Brain microvascular endothelial cell (primary cell): Measurements from ENCODE around the gene CKAP5.

ENCODE experiments used
- DNase-seq: peaks from one replicate; pipeline ENCODE4 v3.0.0-alpha.2; 2020
- H3K27ac ChIP-seq: fragments of 250-450 bp; sonication (Bioruptor Pico); 2 replicates; pipeline ENCODE4 v1.5.1; 2020; ENCODE audit warnings: mild to moderate bottlenecking, moderate library complexity
- H3K27me3 ChIP-seq: fragments of 250-450 bp; sonication (Bioruptor Pico); replicated peaks from 2 replicates; pipeline ENCODE4 v1.5.1; 2020; ENCODE audit warnings: mild to moderate bottlenecking
- H3K36me3 ChIP-seq: fragments of 250-450 bp; sonication (Bioruptor Pico); replicated peaks from 2 replicates; pipeline ENCODE4 v1.5.1; 2020; ENCODE audit warnings: mild to moderate bottlenecking
- H3K4me3 ChIP-seq: 2 replicates; pipeline ENCODE4 v1.5.1; 2011; ENCODE audit warnings: low read depth, mild to moderate bottlenecking, control low read depth, low read length, moderate library complexity
- CTCF ChIP-seq: IDR thresholded peaks from 2 replicates; pipeline ENCODE4 v1.5.1; 2011; ENCODE audit warnings: low read depth, mild to moderate bottlenecking, moderate library complexity, low read length, control low read depth, inconsistent platforms; ENCODE audit errors: missing control alignments
- in situ Hi-C: cut with HindIII; loops from 2 replicates; pipeline ENCODE4 v1.10.0; 2017; ENCODE audit warnings: low sequenced_read_pairs, low pct_ligation_motif_present

Gene CKAP5

DNA sequence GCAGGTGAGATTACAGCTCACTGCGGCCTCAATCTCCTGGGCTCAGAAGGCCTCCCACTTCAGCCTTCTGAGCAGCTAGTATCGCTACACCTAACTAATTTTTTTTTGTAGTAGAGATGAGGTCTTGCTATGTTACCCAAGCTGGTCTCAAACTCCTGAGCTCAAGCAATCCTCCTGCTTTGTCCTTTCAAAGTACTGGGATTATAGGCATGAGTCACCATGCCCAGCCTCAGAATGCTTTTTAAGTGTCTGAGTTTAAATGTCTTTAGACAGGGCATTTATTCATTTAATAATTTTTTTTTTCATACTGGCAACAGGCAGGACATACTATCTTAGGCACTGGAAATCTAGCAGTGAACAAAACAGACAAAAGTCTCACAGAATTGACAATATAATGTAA lies 44.6 kb upstream of the CKAP5 start:
- no peaks in the 10 kb centered on the region for H3K27me3 ChIP-seq
- DNase-seq, result no peak
- H3K4me3 ChIP-seq, result no peak overlapping the region
- in situ Hi-C loops, result no loop called here
- no peak overlapping the region for H3K27ac ChIP-seq
- no peak for TF ChIP-seq CTCF
- H3K36me3 ChIP-seq, result no peaks in the 10 kb centered on the region

GRCh38 chr11:46889689-46890475 lies 43.8 kb upstream of the CKAP5 start:
- in situ Hi-C loops, result no loop called here
- H3K36me3 ChIP-seq, result no peaks in the 10 kb centered on the region
- peak; percentile 71 for DNase-seq
- no peak overlapping the region for H3K4me3 ChIP-seq
- no peak overlapping the region for H3K27ac ChIP-seq
- no peaks in the 10 kb centered on the region for H3K27me3 ChIP-seq
- TF ChIP-seq CTCF, result peak; percentile 86

DNA sequence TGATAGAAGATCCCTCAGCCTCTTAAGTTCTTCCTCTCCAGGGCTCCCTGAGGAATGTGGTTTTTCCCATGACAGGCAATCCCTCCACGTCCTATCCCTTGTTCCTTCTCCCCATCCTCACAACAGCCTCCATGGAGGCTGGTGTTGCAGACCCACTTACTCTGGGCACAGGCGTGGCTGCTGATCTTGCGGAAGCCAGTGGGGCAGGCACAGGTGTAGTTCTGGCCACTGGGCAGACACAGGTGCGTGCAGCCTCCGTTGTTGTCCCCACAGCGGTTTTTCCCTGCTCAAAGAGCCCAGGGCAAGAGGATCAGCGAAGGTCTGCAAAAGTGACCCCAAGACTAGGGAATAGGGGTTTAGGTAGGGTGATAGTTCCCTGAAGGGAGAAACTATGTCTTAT lies 43.2 kb upstream of the CKAP5 start:
- no peaks in the 10 kb centered on the region for H3K36me3 ChIP-seq
- no peak overlapping the region for H3K4me3 ChIP-seq
- in situ Hi-C loops, result no loop called here
- H3K27me3 ChIP-seq, result no peaks in the 10 kb centered on the region
- no peak for TF ChIP-seq CTCF
- H3K27ac ChIP-seq, result no peak overlapping the region
- DNase-seq, result no peak

DNA sequence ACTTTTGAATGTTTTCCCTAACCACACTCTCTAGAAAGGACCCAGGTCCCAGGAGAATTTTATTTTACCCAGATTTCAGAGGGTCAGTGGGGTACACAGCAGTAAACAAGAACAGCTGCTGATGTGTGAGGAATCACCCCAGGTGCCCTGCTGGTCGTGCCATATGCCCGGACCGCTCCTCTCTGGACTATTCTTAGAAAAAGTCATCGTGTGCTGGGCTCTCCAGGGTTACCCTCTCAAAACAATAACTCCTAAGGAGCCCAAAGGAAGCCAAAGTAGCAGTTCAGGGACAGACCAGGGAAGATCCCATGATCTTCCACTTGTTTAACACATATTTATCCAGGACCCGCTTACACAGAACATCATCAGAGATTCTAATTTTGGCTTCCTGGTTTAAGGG lies 42.6 kb upstream of the CKAP5 start:
- no peaks in the 10 kb centered on the region for H3K36me3 ChIP-seq
- no peak for TF ChIP-seq CTCF
- no peak overlapping the region for H3K27ac ChIP-seq
- H3K27me3 ChIP-seq, result no peaks in the 10 kb centered on the region
- no peak for DNase-seq
- in situ Hi-C loops, result no loop called here
- no peak overlapping the region for H3K4me3 ChIP-seq

DNA sequence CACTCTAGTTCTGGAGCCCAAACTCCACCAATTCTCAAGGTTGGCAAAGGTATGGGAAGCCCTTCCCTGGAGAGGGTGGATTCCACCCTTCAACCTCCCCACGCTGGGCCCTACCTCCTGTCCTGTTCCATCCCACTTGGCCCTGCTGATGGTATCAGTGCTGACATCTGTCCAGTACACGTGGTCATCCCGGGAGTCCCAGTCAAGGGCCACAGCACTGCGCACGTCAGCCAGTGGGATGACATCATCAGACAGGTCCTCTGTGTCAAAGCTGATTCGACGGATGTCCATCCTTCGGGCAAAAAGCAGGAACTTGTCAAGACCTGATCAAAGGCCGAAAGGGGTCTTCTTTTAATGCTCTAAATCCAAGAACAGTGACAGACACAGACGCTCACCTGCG lies 40.1 kb upstream of the CKAP5 start:
- in situ Hi-C loops, result no loop called here
- no peak for TF ChIP-seq CTCF
- Histone ChIP-seq H3K36me3 (no peaks in the 10 kb centered on the region), H3K27ac (no peak overlapping the region), H3K4me3 (no peak overlapping the region), H3K27me3 (no peaks in the 10 kb centered on the region)
- no peak for DNase-seq

- no peak for TF ChIP-seq CTCF
- in situ Hi-C loops, result no loop called here
- no peak overlapping the region for H3K4me3 ChIP-seq
- no peaks in the 10 kb centered on the region for H3K36me3 ChIP-seq
- no peak overlapping the region for H3K27ac ChIP-seq
- no peaks in the 10 kb centered on the region for H3K27me3 ChIP-seq
- DNase-seq, result no peak
Observed at GRCh38 chr11:46879056-46879585, 33.0 kb upstream of the CKAP5 start.
